HepG2 (cell line): ENCODE measurements around the gene FBLN7. TPM values are rescaled to one million over a fixed set of nuclear protein-coding genes. Genes with fewer than 3 reads are reported as not detected.

ENCODE experiments used
- ATAC-seq: fragments of 200-7000 bp; cut with Tn5 transposase; 3 replicates; pipeline ENCODE4 v1.9.1; 2020; ENCODE audit warnings: mild to moderate bottlenecking, moderate library complexity
- Bru-seq: library from RNA; stranded (reverse); fragments of 400-500 nt; gene quantifications from one replicate; lab custom pipeline; 2021; lab: Mats Ljungman, UMichigan
- BruChase-seq, 2 experiments: library from RNA; stranded (reverse); fragments of 400-500 nt; gene quantifications; one replicate each; lab custom pipeline; 2021; lab: Mats Ljungman, UMichigan
- BruUV-seq: library from RNA; stranded (reverse); fragments of 400-500 nt; replicated peaks from 2 replicates; lab custom pipeline; 2021; lab: Mats Ljungman, UMichigan
- CTCF ChIA-PET: fragments of 300-600 bp; formaldehyde crosslinking; extraction: SDS; loops from one replicate; lab custom pipeline; 2021; ENCODE audit warnings: low total read pairs, inconsistent platforms, low intra/inter-chr PET ratio; lab: Yijun Ruan, JAX
- POLR2A ChIA-PET: fragments of 350-600 bp; sonication (Branson Sonifier 250); formaldehyde crosslinking; loops from one replicate; lab custom pipeline; 2020; ENCODE audit warnings: antibody characterized with exemption, inconsistent platforms; lab: Yijun Ruan, JAX
- DNase-seq: peaks from one replicate; pipeline ENCODE4 v3.0.0-alpha.2; 2015; ENCODE audit warnings: low spot score
- FAIRE-seq: peaks from 3 replicates; lab custom pipeline; 2011; peaks lifted over from hg19 to GRCh38; lab: Jason Lieb, UNC
- H2AFZ ChIP-seq: one replicate; pipeline ENCODE4 v1.6.1; 2011; ENCODE audit warnings: low read length, inconsistent platforms
- H3K27ac ChIP-seq: fragments of 300-600 bp; 3 replicates; pipeline ENCODE4 v1.8.0; 2011; ENCODE audit warnings: mixed run types, mild to moderate bottlenecking, mixed read lengths, low read length, inconsistent platforms; ENCODE audit not compliant: insufficient read depth; ENCODE audit errors: extremely low read length
- H3K27me3 ChIP-seq, 2 experiments: fragments of 200-600 bp in 1 of 2; 2 replicates in 1 of 2; 3 replicates in 1 of 2; pipeline versions ENCODE4 v1.6.0 to v1.8.0; 2011; ENCODE audit warnings: low read length in 2 of 2, mild to moderate bottlenecking in 2 of 2, moderate library complexity in 2 of 2, inconsistent platforms in 1 of 2; ENCODE audit not compliant: insufficient read depth in 2 of 2, control insufficient read depth in 1 of 2
- H3K36me3 ChIP-seq, 2 experiments: fragments of 200-600 bp in 1 of 2; replicated peaks in 1 of 2; 2 replicates in 1 of 2; 3 replicates in 1 of 2; pipeline versions ENCODE4 v1.5.1 to v1.8.0; 2011; ENCODE audit warnings: low read length in 2 of 2, inconsistent platforms in 1 of 2; ENCODE audit not compliant: insufficient read depth in 2 of 2, control insufficient read depth in 1 of 2
- H3K4me1 ChIP-seq: 2 replicates; pipeline ENCODE4 v1.5.1; 2012; ENCODE audit warnings: low read length, inconsistent platforms; ENCODE audit not compliant: insufficient read depth
- H3K4me2 ChIP-seq: 2 replicates; pipeline ENCODE4 v1.6.0; 2011; ENCODE audit warnings: low read depth, low read length, inconsistent platforms
- H3K4me3 ChIP-seq, 3 experiments: fragments of 200-600 bp in 1 of 3; sonication (generic), shearing (Covaris generic) in 1 of 3; replicated peaks in 1 of 3; 2 replicates each; pipeline ENCODE4 v1.5.1; 2011 to 2016; ENCODE audit warnings: low read length in 3 of 3, inconsistent platforms in 2 of 3, low read depth in 2 of 3, mild to moderate bottlenecking in 2 of 3, control low read depth in 1 of 3, mixed read lengths in 1 of 3; ENCODE audit not compliant: insufficient read depth in 1 of 3
- H3K79me2 ChIP-seq: one replicate; pipeline ENCODE4 v1.6.1; 2011; ENCODE audit warnings: low read length, inconsistent platforms; ENCODE audit not compliant: insufficient read depth
- H3K9ac ChIP-seq: 2 replicates; pipeline ENCODE4 v1.6.0; 2011; ENCODE audit warnings: mild to moderate bottlenecking, low read depth, low read length, inconsistent platforms; ENCODE audit not compliant: insufficient read depth
- H3K9me3 ChIP-seq: 2 replicates; pipeline ENCODE4 v1.5.1; 2012; ENCODE audit warnings: mild to moderate bottlenecking, low read length
- H4K20me1 ChIP-seq: 2 replicates; pipeline ENCODE4 v1.6.0; 2011; ENCODE audit warnings: inconsistent platforms, mild to moderate bottlenecking, low read length, moderate library complexity; ENCODE audit not compliant: insufficient read depth
- BCL6 ChIP-seq: IDR thresholded peaks from 2 replicates; pipeline ENCODE4 v1.6.1; 2016; ENCODE audit warnings: missing genetic modification reagents, missing compliant biosample characterization
- HDAC1 ChIP-seq: sonication (generic); formaldehyde crosslinking; IDR thresholded peaks from 2 replicates; pipeline ENCODE4 v1.5.1; 2020; ENCODE audit warnings: mild to moderate bottlenecking, missing genetic modification reagents
- MTA3 ChIP-seq: sonication (generic); formaldehyde crosslinking; IDR thresholded peaks from 2 replicates; pipeline ENCODE4 v1.4.0; 2020; ENCODE audit warnings: missing genetic modification reagents
- NKX3-1 ChIP-seq: sonication (generic); formaldehyde crosslinking; IDR thresholded peaks from 2 replicates; pipeline ENCODE4 v1.5.0; 2020; ENCODE audit warnings: missing genetic modification reagents
- RAD21 ChIP-seq: fragments of 450-650 bp; formaldehyde crosslinking; IDR thresholded peaks from 2 replicates; pipeline ENCODE4 v1.5.0; 2020; ENCODE audit warnings: mild to moderate bottlenecking
- SP4 ChIP-seq: sonication (generic); formaldehyde crosslinking; IDR thresholded peaks from 2 replicates; pipeline ENCODE4 v1.8.1; 2023; ENCODE audit warnings: mild to moderate bottlenecking, missing genetic modification reagents
- TARDBP ChIP-seq: sonication (generic); formaldehyde crosslinking; IDR thresholded peaks from 2 replicates; pipeline ENCODE4 v1.8.0; 2022; ENCODE audit warnings: mild to moderate bottlenecking, missing genetic modification reagents
- TEAD3 ChIP-seq: optimal IDR thresholded peaks from 2 replicates; pipeline ENCODE3; 2016; ENCODE audit warnings: borderline replicate concordance
- TOPORS ChIP-seq: sonication (generic); formaldehyde crosslinking; IDR thresholded peaks from 2 replicates; pipeline ENCODE4 v1.8.0; 2023; ENCODE audit warnings: mild to moderate bottlenecking, missing genetic modification reagents
- ZFAT ChIP-seq: sonication (generic); formaldehyde crosslinking; conservative IDR thresholded peaks from 2 replicates; pipeline ENCODE4 v1.8.1; 2023; ENCODE audit warnings: missing genetic modification reagents, inconsistent platforms
- ZNF446 ChIP-seq: sonication (generic); formaldehyde crosslinking; IDR thresholded peaks from 2 replicates; pipeline ENCODE4 v1.5.0; 2020; ENCODE audit warnings: mild to moderate bottlenecking, missing genetic modification reagents
- ZNF468 ChIP-seq: sonication (generic); formaldehyde crosslinking; IDR thresholded peaks from 2 replicates; pipeline ENCODE4 v1.8.0; 2022; ENCODE audit warnings: mild to moderate bottlenecking, moderate library complexity, missing genetic modification reagents
- ZNF547 ChIP-seq: sonication (generic); formaldehyde crosslinking; IDR thresholded peaks from 2 replicates; pipeline ENCODE4 v1.5.1; 2020; ENCODE audit warnings: mild to moderate bottlenecking, missing genetic modification reagents
- ZNF549 ChIP-seq: sonication (generic); formaldehyde crosslinking; IDR thresholded peaks from 2 replicates; pipeline ENCODE4 v1.5.0; 2020; ENCODE audit warnings: missing genetic modification reagents
- ZNF616 ChIP-seq: sonication (generic); formaldehyde crosslinking; IDR thresholded peaks from 2 replicates; pipeline ENCODE4 v1.5.0; 2020; ENCODE audit warnings: low read depth, mild to moderate bottlenecking, missing genetic modification reagents
- WGBS: methylation state at CpG from one replicate; pipeline ENCODE4 v1.1.6; 2017; ENCODE audit warnings: low lambda C conversion rate; 5-methylcytosine and 5-hydroxymethylcytosine counted together
- in situ Hi-C: cut with HindIII; loops from 2 replicates; pipeline ENCODE4 v1.10.0; 2017; ENCODE audit warnings: low pct_unique_long_range_greater_than_20kb; ENCODE audit not compliant: extremely low pct_ligation_motif_present
- intact Hi-C: fragments of 100-400 bp; cut with micrococcal nuclease; formaldehyde crosslinking; loops from one replicate; pipeline ENCODE4 v1.10.0; 2022; ENCODE audit not compliant: unreplicated experiment
- long read RNA-seq, 2 experiments: library from RNA in 1 of 2; library from polyadenylated mRNA in 1 of 2; stranded (forward) in 1 of 2; unstranded in 1 of 2; transcript quantifications; one replicate each; pipeline ENCODE4 v2.0.0, GENCODE V29; 2019 to 2022
- polyA minus RNA-seq, 3 experiments: library from RNA; depleted of rRNA, polyadenylated mRNA; stranded (reverse); fragments of >200 nt; gene quantifications; 2 replicates each; pipeline ENCODE4 v1.2.3, GENCODE V29; 2011; ENCODE audit warnings: low replicate concordance in 1 of 3
- polyA plus RNA-seq, 8 experiments: library from polyadenylated mRNA; depleted of rRNA in 3 of 8; stranded (reverse) in 7 of 8; unstranded in 1 of 8; fragments of >200 nt; fragmentation: Illumina TruSeq in 4 of 8; extraction: Trizol in 4 of 8; gene quantifications; 2 replicates each; pipeline versions ENCODE4 v1.2.1 to v1.2.3, GENCODE V29; 2011 to 2016; ENCODE audit warnings: low read depth in 4 of 8, missing spikeins in 1 of 8, mixed read lengths in 1 of 8; ENCODE audit not compliant: insufficient read depth in 1 of 8
- total RNA-seq, 5 experiments: library from RNA; depleted of rRNA; stranded (reverse); fragments of >200 nt; fragmentation: Illumina TruSeq; extraction: Trizol; gene quantifications; 2 replicates each; pipeline ENCODE4 v1.2.3, GENCODE V29; 2016; ENCODE audit warnings: low read depth in 1 of 5
- TF ChIP-seq, protein P1 (sequence below): sonication (generic); formaldehyde crosslinking; IDR thresholded peaks from 2 replicates; pipeline ENCODE4 v1.4.0; 2020; ENCODE audit warnings: missing genetic modification reagents

Gene FBLN7, protein sequence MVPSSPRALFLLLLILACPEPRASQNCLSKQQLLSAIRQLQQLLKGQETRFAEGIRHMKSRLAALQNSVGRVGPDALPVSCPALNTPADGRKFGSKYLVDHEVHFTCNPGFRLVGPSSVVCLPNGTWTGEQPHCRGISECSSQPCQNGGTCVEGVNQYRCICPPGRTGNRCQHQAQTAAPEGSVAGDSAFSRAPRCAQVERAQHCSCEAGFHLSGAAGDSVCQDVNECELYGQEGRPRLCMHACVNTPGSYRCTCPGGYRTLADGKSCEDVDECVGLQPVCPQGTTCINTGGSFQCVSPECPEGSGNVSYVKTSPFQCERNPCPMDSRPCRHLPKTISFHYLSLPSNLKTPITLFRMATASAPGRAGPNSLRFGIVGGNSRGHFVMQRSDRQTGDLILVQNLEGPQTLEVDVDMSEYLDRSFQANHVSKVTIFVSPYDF
- total RNA-seq (2016; rRNA removed; fragmentation: Illumina TruSeq; extraction: Trizol) (0.95 and 1.4 TPM in 2 replicates), polyA plus RNA-seq (2011; rRNA removed) (2.3 and 2.4 TPM in 2 replicates), polyA minus RNA-seq (2011; rRNA and poly(A)+ RNA removed; ENCODE audit: low replicate concordance) (3.2 TPM in 1 of 2 replicates, not detected in the other), Bru-seq, nascent RNA (percentile 52 among the genes with signal in this experiment), BruChase-seq, experiment 1, labeled RNA remaining after a 6-hour chase (percentile 43 among the genes with signal in this experiment), BruChase-seq, experiment 2, labeled RNA remaining after a 2-hour chase (percentile 65 among the genes with signal in this experiment)
- 0.53 and 1.0 TPM in 2 replicates for total RNA-seq (2016; cell fraction: cytosol; rRNA removed; fragmentation: Illumina TruSeq; extraction: Trizol; ENCODE audit: low read depth)
- total RNA-seq (2016; cell fraction: insoluble cytoplasmic fraction; rRNA removed; fragmentation: Illumina TruSeq; extraction: Trizol) = 0.52 and 1.1 TPM in 2 replicates
- 0.87 and 0.90 TPM in 2 replicates for total RNA-seq (2016; cell fraction: membrane; rRNA removed; fragmentation: Illumina TruSeq; extraction: Trizol)
- total RNA-seq (2016; cell fraction: nucleus; rRNA removed; fragmentation: Illumina TruSeq; extraction: Trizol) = 2.6 and 2.7 TPM in 2 replicates
- polyA plus RNA-seq (2011; cell fraction: cytosol; rRNA removed) = 2.2 and 2.5 TPM in 2 replicates
- polyA plus RNA-seq (2011; cell fraction: nucleus; rRNA removed) = 5.3 and 6.4 TPM in 2 replicates
- polyA plus RNA-seq (2012) = 5.1 and 5.4 TPM in 2 replicates
- 1.1 and 1.2 TPM in 2 replicates for polyA plus RNA-seq (2016; cell fraction: cytosol; fragmentation: Illumina TruSeq; extraction: Trizol; ENCODE audit: low read depth)
- 2.1 and 2.2 TPM in 2 replicates for polyA plus RNA-seq (2016; cell fraction: insoluble cytoplasmic fraction; fragmentation: Illumina TruSeq; extraction: Trizol; ENCODE audit: low read depth)
- 1.6 and 1.7 TPM in 2 replicates for polyA plus RNA-seq (2016; cell fraction: membrane; fragmentation: Illumina TruSeq; extraction: Trizol; ENCODE audit: low read depth)
- polyA plus RNA-seq (2016; cell fraction: nucleus; fragmentation: Illumina TruSeq; extraction: Trizol; ENCODE audit: insufficient read depth, low read depth) = 6.5 TPM in 2 replicates
- 1.6 and 2.9 TPM in 2 replicates for polyA minus RNA-seq (2011; cell fraction: cytosol; rRNA and poly(A)+ RNA removed)
- 3.4 and 4.0 TPM in 2 replicates for polyA minus RNA-seq (2011; cell fraction: nucleus; rRNA and poly(A)+ RNA removed)
- long read RNA-seq, experiment 1, partial matches to known transcripts = 0 of 1 reads
- long read RNA-seq, experiment 1, other reads (novel, unspliced or antisense) = 0 of 1 reads
- long read RNA-seq, experiment 2, partial matches to known transcripts = 0 of 8 reads
- long read RNA-seq, experiment 2, other reads (novel, unspliced or antisense) = 5 of 8 reads

- H2AFZ ChIP-seq = peak within 1 kb of the TSS; percentile 73
- CTCF ChIA-PET = no interaction called here
- TF ChIP-seq ZNF446 (CRISPR knock-in tag) (peak; percentile 86), ZNF547 (peak; percentile 36; the same call in 1 of the 2 replicates), TEAD3 (CRISPR knock-in tag) (peak; percentile 4), ZFAT (CRISPR knock-in tag) (no peak), NKX3-1 (no peak; the same call in 1 of the 2 replicates), RAD21 (peak; percentile 23; the same call in 1 of the 2 replicates), ZNF549 (CRISPR knock-in tag) (no peak), TOPORS (CRISPR knock-in tag) (0 out of 2 replicates have a peak, but pooled peaks have one; percentile 33), SP4 (CRISPR knock-in tag) (0 out of 2 replicates have a peak, but pooled peaks have one; percentile 25), HDAC1 (CRISPR knock-in tag) (peak; percentile 4; the same call in 1 of the 2 replicates), TARDBP (peak; percentile 24; the same call in 1 of the 2 replicates), BCL6 (CRISPR knock-in tag) (no peak), MTA3 (no peak), ZNF468 (no peak), ZNF616 (CRISPR knock-in tag) (0 out of 2 replicates have a peak, but pooled peaks have one; percentile 41)
- TF ChIP-seq, protein P1, sequence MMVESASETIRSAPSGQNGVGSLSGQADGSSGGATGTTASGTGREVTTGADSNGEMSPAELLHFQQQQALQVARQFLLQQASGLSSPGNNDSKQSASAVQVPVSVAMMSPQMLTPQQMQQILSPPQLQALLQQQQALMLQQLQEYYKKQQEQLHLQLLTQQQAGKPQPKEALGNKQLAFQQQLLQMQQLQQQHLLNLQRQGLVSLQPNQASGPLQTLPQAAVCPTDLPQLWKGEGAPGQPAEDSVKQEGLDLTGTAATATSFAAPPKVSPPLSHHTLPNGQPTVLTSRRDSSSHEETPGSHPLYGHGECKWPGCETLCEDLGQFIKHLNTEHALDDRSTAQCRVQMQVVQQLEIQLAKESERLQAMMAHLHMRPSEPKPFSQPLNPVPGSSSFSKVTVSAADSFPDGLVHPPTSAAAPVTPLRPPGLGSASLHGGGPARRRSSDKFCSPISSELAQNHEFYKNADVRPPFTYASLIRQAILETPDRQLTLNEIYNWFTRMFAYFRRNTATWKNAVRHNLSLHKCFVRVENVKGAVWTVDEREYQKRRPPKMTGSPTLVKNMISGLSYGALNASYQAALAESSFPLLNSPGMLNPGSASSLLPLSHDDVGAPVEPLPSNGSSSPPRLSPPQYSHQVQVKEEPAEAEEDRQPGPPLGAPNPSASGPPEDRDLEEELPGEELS = no peak
Measured at GRCh38 chr2:112138159-112139032, at the start of gene FBLN7. TSS of gene FBLN7 (plus strand) at chr2:112138385. CDS start at chr2:112138656, 271 bp downstream.

More at GRCh38 chr2:112138159-112139032, at the start of gene FBLN7:
- intact Hi-C loops = loop anchor here (5.0 kb wide), 1 partner anchor 114 kb away; no protein-coding TSS in a partner anchor
- H3K4me2 ChIP-seq = peak within 1 kb of the TSS; percentile 95
- DNase-seq (no peak), ATAC-seq (peak; percentile 58), FAIRE-seq (no peak)
- H3K4me3 ChIP-seq = peak within 1 kb of the TSS; percentile 59 to 83 (median 63)
- H3K79me2 ChIP-seq = no peaks in the 10 kb centered on the region
- peak within 1 kb of the TSS; percentile 54 for H3K27ac ChIP-seq
- no peaks in the 10 kb centered on the region for H3K36me3 ChIP-seq
- no TSS peak for BruUV-seq
- WGBS = under 1% methylated on average over 40 of the region's 84 CpGs
- H3K27me3 ChIP-seq = no peaks in the 10 kb centered on the region; a peak in 2 of 5 replicates
- in situ Hi-C loops = no loop called here
- POLR2A ChIA-PET = interaction anchor here (1.0 to 1.9 kb wide), 4 partner anchors 10 to 344 kb away, joined by 3 to 9 read pairs (median 6); partner anchors contain the start of genes TMEM87B and ZC3H8
- H4K20me1 ChIP-seq = no peaks in the 10 kb centered on the region
- peak within 1 kb of the TSS; percentile 67 for H3K9ac ChIP-seq
- no peaks in the 10 kb centered on the region for H3K9me3 ChIP-seq
- peaks cover 33% of the 10 kb centered on the region for H3K4me1 ChIP-seq
